Measurements from ENCODE around the gene DCAF15.
"Not testable (repeated sequence)": the region's sequence is repeated elsewhere in the genome, so short reads cannot be mapped to it uniquely, and the experiment has no call there.

Gene DCAF15, protein sequence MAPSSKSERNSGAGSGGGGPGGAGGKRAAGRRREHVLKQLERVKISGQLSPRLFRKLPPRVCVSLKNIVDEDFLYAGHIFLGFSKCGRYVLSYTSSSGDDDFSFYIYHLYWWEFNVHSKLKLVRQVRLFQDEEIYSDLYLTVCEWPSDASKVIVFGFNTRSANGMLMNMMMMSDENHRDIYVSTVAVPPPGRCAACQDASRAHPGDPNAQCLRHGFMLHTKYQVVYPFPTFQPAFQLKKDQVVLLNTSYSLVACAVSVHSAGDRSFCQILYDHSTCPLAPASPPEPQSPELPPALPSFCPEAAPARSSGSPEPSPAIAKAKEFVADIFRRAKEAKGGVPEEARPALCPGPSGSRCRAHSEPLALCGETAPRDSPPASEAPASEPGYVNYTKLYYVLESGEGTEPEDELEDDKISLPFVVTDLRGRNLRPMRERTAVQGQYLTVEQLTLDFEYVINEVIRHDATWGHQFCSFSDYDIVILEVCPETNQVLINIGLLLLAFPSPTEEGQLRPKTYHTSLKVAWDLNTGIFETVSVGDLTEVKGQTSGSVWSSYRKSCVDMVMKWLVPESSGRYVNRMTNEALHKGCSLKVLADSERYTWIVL

DNA sequence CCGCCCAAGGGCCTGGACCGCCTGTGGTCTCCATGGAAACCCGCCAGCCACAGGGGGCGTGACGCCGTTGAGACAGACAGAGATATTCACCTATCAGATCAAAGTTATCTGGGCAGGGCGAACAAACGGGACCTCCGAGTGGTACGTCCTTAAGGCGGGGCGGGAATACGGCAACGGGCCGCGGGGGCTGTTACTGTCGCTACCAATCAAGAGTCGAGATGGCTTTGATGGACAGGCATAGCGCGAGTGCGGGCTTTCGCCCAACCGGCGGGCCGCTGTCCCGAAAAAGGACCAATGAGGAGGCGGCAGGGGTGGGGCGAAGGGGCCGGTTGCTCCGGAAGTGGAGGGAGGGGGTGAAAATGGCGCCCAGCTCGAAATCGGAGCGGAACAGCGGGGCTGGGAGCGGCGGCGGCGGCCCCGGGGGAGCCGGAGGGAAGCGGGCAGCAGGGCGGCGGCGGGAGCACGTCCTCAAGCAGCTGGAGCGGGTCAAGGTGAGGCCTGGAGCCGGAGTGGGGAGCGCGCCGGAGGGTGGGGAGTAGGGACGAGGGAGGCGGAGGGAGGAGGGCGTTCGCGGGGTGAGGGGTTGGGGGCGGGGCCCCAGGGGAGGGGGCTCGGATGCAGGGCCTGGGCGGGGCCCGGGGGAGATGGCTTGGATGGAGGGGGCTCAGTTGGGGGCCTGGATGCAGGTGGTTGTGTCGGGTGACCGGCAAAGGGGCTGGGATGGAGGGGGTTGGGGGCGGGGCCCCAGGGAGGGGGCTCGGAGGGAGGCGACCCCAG, at the start of gene DCAF15:
Gene DCAF15 (plus strand): TSS at position 356 of the 777 bp plus-strand sequence. CDS start 4 bp downstream, at position 360.
- DNase-seq: peak; percentile 99

DNA sequence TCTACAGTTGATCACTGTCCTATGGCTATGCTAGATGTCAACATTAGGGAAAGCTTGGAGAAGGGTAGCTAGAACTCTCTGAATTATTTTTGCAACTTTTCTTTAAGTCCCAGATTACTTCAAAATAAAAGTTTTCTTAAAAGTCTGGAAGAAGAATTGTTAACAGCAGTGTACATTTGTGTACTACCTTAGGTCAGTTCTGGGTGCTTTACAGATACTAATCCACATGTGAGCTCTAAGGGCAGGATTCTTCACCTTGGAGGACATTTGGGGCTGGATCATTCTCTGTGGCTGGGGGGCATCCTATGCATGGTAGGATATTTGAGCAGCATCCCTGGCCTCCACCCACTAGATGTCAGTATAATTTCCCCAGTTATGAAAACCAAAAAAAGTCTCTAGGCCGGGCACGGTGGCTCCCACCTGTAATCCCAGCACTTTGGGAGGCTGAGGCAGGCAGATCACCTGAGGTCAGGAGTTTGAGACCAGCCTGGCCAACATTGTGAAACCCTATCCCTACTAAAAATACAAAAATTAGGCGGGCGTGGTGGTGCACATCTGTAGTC, 49.2 kb upstream of the DCAF15 start:
- no peak for DNase-seq

DNA sequence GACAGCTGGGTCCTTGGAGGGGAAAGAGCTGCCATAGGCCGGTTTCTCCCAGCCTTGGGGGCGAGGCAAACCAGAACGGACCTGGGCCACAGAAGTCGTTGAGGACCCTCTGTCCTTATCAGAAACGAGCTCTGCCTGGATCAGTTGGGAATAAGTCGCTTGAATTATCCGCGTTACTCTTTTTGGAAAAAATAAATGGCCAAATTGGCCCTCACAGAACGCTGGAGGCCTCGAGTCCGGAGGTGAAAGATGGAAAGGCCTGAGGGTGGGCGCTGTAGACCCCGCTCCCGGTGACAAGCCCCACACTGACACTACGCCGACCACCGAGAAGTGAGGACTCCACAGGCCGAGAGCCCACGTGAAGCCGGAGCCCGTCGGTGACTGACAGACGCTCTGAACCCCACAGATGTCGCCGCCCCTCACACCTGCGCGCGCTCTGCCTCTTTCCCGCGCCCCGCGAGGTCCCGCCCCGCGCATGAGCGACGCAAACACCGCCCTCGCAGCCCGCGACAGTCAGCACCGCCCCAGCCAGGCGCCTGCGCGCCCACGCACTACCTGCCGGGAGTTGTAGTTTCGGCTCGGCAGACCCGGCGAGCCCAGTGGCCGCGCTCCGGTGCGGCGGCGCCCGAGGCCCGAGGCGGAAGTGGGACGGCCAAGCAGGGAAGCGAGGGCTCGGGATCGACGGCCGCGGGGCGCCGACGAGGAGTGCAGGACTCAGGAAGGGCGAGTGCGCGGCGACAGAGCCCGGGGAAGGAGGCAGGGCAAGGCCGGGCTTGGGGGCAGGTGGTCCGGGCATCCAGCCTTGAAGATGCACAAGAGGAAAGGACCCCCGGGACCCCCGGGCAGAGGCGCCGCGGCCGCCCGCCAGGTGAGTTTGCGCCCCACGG, 46.4 kb upstream of the DCAF15 start, which contains the start of the genes BRME1 and CC2D1A:
Gene BRME1 (minus strand): TSS at position 484 of the 887 bp plus-strand sequence. CDS start 1,225 bp downstream, outside the sequence.
Gene CC2D1A (plus strand): TSS at position 568 of the 887 bp plus-strand sequence. CDS start 241 bp downstream, at position 809.
- peak; percentile 72 for DNase-seq

DNA sequence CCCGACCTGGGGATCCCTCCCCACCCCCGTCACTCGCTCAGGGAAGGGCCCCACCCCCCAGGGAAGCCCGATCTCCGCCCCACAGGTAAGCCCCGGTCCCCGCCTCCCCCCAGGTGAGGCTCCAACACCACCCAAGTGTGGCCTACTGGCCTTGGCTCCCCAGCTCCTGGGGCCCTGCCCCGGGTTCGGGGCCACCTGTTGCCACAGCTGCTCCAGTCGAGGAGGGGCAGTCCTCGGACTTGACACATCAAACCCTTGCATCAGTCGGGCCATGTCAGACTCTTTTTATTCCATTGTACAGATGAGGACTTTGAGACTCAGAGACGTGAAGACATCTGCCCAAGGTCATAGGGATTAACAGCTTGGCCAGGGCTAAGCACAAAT, 45.8 kb upstream of the DCAF15 start:
- DNase-seq: no peak

DNA sequence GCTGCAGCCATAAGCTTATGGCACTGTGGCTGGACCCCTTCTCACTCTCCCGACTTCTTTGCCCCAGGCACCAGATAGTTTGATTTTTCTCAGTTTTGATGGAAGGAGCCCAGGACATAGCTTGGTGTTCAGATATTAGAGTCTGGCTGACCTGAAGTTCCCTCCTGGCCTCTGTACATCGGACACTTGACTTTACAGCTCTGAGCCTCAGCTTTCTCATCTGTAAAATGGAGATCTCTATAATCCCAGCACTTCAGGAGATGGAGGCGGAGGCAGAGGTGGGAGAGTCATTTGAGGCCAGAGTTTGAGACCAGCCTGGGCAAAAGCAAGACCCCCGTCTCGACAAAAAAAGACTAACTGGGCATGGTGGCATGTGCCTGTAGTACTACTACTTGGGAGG, 45.4 kb upstream of the DCAF15 start:
- no peak for DNase-seq

DNA sequence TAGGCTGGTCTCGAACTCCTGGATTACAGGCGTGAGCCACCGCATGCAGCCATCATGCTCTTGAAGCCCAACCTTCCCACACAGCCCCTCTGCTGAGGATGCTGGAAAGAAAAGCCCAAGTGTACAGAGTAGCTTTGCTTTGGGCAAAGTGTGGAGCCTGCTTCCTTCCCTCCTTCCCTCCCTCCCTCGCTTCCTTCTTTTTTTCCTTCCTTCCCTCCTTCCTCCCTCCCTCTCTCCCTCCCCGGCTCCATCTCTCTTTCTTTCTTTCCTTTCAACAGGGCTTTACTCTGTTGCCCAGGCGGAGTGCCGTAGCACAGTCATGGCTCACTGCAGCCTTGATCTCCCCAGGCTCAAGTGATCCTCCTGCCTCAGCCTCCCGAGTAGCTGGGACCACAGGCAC, 43.6 kb upstream of the DCAF15 start:
- no peak for DNase-seq

DNA sequence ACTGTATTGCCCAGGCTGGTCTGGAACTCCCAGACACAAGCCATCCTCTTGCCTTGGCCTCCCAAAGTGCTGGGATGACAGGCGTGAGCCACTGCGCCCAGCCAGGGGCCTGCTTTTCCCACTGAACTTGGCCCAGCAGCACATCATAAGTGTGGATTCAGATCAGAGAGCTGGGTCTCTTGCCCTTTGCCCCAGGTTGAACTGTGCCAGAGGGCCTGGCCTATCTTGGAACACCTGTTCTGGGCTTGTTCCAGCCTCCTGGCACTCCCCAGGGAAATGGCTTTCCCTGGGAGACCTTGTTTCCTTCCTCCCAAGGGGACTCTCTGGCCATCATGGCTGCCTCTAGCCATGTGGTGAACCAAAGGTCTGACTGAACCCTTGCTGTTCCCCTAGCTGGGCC, 42.9 kb upstream of the DCAF15 start:
- DNase-seq: no peak

DNA sequence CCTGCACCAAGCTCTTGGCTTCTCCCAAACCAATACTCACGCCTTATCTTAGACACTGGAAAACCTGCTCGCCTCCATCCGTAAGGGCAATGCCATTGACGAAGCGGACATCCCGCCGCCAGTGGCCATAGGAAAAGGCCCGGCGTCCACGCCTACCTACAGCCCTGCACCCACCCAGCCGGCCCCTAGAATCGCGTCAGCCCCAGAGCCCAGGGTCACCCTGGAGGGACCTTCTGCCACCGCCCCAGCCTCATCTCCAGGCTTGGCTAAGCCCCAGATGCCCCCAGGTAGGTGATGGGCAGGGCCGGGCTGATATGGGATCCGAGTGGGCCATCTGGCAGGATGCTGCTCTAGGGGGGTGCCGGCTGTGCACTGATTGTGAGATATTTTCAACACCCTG, 39.0 kb upstream of the DCAF15 start:
- no peak for DNase-seq

DNA sequence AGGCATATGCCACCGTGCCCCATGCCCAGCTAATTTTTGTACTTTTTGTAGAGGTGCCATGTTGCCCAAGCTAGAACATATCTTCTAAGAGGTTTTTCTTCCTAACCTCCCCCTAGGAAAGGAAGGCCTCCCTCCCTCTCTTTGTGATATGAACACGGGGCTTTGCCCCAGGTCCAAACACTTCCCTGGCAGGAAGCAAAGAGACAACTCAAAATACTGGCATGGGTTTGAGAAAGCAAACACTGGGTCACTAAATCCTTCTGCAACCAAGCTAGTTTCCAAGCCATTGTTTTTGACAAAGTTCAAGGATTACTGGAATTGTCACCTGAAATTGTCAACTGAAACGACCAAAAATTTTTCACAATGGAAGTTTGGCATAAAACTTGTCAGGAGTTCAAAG, 37.5 kb upstream of the DCAF15 start:
- DNase-seq: no peak

DNA sequence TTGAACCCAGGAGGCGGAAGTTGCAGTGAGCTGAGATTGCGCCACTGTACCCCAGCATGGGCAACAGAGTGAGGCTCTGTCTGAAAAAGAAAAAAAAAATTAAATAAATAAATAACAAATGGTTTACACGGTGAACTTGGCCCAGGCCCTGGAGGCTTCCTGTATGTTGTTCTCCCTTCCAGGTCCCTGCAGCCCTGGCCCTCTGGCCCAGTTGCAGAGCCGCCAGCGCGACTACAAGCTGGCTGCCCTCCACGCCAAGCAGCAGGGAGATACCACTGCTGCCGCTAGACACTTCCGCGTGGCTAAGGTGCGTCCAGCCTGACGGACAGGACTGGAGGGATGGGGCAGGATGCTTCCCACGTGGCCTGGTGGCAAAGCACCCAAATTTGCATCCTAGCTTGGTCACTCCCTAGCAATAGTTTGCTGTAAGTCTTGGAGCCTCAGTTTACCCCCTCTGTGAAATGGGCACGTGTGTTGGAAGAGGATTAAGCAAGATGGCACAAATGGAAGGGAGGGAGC, 34.4 kb upstream of the DCAF15 start:
- no peak for DNase-seq

DNA sequence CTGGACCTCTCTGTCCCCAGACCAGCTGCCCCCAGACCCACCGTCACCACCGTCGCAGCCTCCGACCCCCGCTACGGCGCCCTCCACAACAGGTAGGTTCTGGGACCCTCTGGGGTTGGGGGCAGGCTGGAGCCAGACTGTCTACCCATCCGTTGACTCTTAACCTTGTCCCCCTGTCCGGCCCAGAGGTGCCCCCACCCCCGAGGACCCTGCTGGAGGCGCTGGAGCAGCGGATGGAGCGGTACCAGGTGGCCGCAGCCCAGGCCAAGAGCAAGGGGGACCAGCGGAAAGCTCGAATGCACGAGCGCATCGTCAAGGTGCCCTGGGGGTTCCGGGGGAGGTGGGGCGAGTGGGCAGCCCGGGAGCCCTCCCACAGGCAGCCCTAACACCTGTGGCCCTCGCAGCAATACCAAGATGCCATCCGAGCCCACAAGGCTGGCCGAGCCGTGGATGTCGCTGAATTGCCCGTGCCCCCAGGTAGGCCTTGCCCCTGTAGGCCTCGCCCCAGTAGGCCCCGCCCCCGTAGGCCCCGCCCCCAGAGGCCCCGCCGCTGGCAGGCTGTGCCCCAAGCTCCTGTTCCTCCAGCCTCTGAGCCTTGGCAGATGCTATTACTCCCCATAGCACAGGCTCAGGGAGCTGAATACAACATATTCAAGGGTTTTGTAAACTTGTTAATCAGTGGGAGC, 33.4 kb upstream of the DCAF15 start:
- DNase-seq: no peak

DNA sequence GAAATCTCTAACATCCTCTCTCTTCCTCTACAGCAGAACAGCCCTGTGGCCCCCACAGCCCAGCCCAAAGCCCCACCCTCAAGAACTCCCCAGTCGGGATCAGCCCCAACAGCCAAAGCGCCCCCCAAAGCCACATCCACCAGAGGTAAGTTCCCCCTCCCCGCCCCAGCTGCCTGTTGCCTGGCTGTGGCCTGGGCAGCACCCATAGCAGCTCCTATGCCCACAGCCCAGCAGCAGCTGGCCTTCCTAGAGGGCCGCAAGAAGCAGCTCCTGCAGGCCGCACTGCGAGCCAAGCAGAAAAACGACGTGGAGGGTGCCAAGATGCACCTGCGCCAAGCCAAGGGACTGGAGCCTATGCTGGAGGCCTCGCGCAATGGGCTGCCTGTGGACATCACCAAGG, 31.8 kb upstream of the DCAF15 start:
- no peak for DNase-seq

DNA sequence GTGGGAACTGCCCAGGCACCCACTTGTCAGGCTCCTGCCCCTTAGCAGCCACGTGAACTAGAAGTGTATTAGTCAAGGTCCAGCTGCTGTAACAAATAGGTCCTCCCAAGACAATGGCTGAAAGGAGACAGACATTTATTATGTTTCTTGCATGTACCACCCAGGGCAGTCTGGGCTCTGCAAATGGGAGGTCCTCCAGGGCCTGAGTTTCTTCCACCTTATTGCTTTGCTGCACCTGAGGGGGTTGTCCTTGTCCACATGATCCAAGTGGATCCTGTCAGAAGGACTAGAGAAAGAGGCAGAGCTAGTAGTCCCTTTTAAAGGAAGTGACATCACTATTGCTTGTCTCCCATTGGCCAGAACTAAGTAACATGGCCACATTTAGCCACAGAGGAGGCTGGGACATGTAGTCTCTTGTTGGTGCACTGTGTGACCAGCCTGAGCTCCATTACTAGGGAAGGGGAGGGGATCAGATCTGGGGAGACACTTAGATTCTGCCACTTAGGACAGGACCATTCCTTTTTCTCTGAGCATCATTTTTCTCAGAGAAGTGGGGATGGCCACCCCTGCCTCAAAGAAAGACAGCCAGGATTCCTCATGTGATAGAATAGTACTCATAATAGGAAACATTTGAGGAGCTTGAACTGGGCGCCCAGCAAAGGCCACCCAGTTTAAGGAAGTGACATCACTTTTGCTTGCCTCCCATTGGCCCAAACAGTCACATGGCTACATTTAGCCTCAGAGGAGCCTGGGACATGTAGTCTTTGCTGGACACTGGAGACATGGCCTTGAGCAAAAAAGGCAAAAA, 31.2 kb upstream of the DCAF15 start:
- peak; percentile 32 for DNase-seq

DNA sequence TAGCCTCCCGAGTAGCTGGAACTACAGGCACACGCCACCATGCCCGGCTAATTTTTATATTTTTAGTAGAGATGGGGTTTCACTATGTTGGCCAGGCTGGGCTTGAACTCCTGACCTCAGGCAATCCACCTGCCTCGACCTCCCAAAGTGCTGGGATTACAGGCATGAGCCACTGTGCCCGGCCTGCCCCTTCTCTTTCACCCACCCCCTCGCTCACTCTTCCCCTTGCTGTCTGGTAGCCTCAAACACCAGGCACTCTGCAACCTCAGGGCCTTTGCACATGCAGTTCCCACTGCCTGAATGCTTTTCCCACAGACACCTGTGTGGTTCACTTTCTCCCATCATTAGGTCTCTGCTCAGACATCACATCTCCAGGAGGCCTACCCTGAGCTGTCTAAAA, 30.2 kb upstream of the DCAF15 start:
- DNase-seq: not testable (repeated sequence)

DNA sequence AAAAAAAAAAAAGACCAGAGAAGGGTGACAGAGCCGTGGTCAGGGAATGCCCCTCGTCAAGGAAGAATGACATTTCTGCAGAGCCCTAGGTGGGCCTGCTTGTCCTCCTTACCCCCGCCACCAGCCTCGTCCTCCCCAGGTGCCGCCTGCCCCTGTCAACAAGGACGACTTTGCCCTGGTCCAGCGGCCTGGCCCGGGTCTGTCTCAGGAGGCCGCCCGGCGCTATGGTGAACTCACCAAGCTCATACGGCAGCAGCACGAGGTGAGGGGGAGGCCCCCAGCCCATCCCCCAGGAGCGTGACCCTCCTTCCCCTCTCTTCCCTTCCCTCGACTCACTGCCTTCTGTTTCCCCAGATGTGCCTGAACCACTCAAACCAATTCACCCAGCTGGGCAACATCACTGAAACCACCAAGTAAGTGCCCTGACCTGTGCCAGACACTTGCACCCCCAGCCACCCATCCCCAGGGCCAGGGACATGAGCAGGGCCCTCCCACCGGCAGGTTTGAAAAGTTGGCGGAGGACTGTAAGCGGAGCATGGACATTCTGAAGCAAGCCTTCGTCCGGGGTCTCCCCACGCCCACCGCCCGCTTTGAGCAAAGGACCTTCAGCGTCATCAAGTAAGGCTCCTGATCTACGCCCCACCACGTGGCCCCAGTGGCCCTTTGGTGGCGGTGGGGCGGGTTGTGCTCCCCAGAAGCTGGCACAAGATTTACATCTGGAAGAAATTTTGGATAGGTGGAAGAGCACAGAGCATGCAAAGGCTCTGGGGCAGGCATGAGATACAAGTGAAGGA, 28.9 kb upstream of the DCAF15 start:
- no peak for DNase-seq

DNA sequence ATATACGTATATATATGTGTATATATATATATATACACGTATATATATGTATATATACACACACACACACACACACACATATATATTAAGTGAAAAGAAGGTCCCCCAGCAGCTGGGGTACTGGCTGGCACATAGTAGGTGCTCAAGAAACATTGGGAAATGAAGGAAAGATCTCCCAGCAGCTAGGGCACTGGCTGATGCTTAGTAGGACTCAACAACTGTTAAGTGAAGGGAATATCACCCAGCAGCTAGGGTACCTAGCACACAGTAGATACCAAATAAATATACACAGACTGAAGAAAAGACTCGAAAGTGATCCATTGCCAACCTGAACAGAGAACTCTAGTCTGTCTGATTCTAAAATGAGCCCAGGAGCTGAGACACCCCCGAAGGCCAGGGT, 26.3 kb upstream of the DCAF15 start:
- DNase-seq: no peak

DNA sequence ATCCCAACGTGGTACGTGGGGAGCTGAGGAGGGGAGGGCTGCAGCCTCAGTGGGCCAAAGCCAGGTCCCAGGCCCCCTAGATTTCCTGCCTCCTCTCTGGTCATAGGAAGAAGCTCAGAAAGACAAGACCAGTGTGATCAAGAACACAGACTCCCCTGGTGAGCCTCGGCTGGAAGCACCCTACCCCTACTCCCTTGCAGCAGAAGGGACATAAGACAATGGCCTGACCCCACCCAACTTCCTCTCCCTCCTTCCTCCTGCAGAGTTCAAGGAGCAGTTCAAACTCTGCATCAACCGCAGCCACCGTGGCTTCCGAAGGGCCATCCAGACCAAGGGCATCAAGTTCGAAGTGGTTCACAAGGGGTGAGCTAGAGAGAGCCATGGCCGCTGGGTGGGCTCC, 25.6 kb upstream of the DCAF15 start:
- DNase-seq: no peak

DNA sequence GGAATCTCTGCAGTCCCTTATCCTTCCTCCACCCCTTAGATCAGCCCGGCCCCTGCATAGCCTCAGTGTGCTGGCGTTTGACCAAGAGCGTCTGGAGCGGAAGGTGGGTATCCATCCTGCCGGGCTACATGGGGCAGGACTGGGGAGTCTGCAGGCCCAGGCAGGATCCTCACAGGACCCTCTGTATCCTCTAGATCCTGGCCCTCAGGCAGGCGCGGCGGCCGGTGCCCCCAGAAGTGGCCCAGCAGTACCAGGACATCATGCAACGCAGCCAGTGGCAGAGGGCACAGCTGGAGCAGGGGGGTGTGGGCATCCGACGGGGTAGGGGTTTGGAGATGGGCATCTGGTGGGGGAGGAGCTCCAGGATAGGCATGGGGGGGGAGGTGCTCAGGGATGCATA, 23.0 kb upstream of the DCAF15 start:
- no peak for DNase-seq

DNA sequence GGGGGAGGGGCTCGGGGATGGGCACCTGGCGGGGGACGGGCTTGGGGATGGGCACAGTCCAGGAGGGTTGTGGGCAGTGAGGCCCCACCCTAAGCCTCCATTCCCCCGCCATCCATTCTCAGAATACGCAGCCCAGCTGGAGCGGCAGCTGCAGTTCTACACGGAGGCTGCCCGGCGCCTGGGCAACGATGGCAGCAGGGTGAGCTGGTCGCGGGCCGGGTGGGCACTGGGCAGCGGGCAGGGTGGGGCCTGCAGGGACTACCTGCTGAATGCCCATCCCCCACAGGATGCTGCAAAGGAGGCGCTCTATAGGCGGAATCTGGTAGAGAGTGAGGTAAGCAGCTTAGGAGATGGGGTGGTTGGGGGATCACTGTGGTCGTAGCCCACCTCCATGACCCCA, 22.4 kb upstream of the DCAF15 start:
- no peak for DNase-seq

DNA sequence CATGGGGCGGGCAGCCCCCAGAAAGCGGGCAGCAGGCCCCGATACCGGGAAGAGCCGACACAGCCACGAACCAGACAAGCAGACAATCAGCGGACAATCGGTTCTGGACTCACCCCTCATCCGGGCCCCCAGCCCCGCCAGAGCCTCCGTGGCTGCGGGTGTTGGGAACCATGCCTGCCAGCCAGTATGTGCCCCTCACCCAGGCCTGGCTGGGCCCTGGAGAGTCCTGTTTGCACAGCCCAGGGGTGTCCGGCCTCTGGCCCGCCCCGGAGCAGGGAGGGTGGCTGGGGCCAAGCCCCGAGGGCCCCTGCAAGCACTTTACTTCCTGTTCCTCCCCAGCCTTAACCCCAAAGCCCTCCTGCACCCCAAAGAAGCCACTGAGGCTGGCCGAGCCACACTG, 21.9 kb upstream of the DCAF15 start:
- DNase-seq: no peak
